Islet precursor cell (in vitro differentiated cells): Measurements from ENCODE around the gene HOXD4.

Source experiments
- DNase-seq: peaks from one replicate; pipeline ENCODE4 v3.0.0-alpha.2; 2018

Gene HOXD4

DNA sequence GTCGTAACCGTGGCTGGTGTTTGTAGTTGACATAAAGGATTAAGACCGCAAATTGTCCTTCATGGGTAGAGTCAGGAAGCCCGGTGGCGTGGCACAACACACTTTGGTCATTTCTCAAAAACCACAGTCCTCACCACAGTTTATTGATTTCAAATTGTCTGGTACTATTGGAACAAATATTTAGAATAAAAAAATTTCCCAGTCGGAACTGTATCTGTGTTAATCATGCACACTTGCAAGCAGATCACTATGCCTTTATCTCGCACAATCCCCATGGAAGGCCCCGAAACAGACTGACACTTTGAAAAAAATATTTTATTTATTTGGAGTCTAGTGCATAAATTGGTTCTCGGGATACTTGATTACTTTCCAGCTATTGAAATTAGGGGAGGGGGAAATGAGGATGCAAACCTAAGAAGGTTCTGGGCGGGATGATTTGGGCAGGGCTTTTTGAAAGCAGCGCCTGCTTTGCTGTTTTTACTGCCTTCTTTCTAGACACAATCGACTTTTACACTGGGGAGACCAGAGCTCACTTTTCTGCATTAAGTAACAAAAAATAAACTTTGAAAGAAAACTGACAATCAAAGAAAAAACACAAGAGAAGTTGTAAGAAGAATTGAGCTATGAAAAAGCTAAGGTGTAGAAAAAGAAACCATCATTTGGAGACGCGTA lies 21.7 kb downstream of the HOXD4 start:
- no peak for DNase-seq

DNA sequence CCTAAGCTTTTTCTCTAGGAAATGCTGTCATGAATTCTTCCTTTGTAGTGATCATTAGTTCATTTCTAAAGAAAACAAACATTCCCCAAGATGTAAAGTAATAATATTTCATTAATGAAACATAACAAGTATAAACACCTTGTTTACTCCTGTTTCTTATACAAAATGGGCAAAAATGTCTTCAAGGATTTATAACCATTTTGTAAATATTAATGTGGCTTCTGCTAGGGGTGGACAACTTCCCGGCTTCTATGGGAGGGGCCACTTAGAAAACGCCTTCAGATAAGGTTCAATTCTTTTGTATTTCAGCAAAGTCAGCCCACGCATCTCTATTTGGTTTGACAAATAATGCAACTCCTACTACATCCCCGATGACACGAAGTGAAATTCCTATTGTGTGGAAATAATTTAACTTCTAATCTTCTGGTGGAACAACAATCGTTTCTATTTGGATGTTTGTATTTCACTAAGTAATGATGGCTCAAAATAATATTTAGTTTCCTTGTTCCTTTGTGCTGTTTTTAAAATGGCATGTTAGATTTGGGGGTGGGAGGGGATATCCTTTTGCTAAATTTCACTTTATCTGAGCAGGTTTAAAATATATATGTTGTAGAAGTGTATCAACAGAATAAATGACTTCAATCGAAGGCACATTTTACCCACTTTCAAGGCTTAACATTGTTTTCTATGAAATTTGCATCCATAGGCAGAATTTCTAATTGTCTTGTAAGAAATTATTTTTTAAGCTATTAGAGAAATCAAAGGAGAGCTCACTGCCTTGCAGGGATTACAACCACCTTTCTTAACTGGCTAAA lies 22.4 kb downstream of the HOXD4 start:
- DNase-seq: no peak

DNA sequence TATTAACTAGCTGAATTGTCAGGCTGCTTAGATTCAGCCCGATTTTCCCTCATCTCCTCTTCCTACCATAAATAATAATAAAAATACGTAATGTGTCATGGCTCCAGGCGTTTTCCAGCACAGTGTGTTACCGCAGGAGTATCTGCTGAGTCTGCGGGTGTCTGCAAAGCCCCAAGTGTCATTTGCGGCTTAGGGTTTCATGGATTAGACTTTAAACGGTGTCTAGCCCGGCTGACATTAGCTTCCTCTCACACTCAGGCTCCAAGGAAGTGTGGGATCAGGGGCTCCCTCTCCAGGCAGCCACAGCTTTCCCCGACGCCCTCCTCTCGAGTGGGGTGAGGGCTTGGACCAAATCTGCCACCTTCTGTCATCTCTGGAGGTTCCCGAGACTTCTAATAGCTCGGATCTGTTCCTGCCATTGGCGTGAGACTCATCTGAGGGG lies 23.1 kb downstream of the HOXD4 start:
- peak; percentile 54 for DNase-seq

DNA sequence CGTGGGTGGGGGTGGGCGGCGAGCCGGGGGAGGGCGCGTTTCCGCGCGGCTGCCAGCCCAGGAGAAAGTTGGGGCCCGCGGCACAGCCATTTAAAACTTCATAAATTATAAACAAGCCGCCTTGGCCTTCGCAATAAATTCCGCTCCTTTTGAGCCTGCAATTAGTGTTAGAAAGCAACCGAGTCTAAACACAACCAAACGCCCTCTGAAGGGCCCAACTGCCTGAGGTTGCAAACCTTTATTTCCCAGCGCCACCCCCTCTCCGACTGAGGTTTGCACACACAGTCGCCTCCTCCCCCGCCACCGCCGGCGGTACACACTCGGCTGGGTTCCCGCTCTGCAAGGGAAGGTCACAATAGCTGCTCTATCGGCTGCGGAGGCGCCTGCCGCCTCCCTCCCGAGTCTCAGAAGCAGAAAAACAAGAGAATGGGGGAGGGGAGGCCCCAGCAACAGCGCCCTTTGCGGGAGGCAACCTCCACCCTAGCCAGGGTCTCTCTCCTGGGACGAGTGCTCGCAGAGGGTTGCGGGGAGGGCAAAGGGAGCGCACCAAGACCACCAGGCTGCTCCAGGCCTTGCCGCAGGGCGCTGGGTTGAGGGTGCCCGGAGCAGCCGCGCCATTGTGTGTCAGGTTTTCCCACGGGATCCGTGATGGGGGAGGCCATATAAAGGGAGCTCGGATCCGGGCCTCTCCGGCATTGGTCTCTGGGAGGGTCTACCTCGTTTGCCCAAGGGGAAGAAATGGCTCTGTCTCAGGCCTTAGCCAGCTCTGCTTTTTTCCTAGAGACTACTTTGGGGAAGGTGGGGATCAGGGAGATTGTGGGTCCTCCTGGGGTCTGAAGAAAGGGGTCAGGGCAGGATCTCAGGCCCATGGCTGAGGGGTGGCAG lies 23.7 kb downstream of the HOXD4 start:
- DNase-seq: peak; percentile 81

DNA sequence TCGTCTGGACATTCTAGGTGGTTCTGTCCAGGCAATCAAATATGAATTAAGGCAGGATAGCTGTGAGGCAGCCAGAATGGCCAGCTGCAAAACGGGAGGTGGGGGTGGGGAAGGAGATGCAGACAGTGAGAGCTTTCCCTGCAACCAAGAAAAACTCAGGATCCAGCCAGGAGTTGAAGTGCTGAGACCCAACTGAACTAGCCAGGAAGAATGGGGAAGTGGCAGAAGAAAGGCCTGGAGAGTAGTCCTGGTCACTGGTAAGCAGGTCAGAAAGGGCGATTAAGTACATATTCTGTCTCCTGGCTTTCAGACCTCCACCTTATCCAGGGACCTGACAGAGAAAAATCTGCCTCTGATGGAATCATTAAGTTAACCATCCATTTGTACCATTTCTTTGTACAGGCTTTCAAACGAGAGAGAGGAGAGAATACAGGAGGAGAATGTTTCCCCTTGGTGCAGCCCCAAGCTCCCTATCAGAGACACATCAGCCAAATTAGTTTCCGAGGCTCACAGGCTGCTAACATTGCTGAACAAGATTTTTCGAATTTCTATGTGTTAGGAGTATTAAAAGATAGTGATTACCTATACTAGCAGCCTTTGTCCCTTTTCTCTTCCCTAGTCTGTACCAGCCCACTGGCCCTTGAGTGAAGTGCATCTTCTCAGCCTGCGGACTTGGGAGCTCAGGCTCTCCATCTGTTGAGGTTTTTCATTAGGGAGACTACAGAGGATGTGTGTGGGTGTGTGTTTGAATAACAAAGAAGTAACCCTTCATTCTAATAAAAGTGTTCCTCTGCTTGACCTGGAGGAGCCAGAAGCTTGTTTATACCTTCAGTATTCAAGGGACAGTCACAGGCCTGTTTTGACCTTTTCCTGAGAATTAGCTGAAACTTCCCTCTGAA lies 24.6 kb downstream of the HOXD4 start:
- DNase-seq: peak; percentile 48

DNA sequence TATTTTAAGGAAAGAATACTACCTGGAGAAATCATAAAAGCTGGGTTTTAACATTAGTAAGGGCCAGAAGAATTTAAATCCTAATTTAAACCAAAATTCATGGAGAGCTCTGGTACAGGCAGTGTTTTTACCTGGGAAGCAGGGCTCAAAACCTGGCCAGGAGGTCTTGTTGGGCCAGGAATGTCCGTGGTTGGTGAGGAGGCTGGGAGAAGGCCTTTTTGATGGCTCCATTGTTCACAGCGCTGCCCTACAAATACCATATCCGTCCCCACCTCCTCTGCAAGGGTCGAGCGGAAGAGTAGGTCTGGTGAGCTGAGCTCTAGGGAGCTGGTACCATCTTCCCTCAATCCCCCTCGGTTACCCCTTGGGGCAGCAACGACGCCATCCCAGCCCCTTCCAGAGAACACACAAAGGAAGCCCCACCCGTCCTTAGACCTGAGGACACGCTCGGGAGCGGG lies 26.3 kb downstream of the HOXD4 start:
- DNase-seq: peak; percentile 56

GRCh38 chr2:176178038-176178756 lies 26.8 kb downstream of the HOXD4 start:
- DNase-seq: peak; percentile 81

GRCh38 chr2:176178757-176179295 lies 27.5 kb downstream of the HOXD4 start:
- DNase-seq: peak; percentile 17

DNA sequence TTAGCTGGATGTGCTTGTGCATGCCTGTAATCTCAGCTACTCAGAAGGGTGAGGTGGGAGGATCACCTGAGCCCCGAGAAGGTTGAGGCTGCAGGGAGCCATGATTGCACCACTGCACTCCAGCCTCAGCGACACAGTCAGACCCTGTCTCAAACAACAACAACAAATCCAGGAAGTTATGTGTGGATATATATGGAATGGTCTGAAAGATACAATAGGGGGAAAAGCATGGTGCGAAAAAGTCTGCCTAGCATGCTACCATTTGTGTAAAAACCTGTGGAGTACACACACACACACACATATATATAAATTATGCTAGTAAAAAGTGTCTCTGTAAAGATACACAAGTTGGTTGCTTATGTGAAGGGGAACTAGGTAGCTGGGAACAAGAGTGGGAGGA lies 30.2 kb downstream of the HOXD4 start:
- DNase-seq: peak; percentile 20

DNA sequence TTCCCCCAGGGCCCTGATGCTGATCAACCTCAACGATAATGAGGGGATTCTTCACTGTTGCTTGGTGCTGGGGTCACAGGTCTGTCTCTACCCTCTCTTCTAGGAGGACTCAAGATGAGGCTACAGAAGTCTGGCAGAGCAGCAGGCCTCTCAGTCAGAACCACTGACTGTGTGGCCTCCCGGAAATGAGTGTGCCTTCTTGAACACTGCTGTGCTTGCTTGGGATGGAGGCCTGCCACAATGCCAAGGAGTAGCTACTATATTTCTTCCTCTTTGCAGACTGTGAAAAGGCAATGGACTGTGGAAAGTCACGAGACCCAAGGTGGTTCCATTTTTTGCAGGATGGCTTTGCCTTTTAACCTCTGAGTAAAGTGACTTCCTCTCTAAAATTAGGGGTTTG lies 31.3 kb downstream of the HOXD4 start:
- DNase-seq: peak; percentile 37

DNA sequence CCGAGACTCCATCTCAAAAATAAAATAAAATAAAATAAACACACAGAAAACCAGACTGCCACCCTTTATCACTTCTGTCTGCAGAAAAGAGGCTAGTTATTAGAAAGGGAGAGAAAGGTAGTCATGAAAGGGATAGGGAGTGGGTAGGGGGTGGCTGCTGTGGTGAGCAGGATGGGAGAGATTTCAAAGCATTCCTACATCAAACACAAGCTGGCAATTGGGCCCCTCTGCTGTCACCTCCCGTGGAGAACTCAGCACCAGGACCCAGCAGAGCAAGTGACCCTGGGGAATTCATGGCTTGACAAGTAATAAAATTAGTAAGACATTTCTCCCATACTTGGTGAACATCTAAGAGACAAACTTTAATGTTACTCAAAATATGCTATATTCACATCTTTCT lies 33.4 kb downstream of the HOXD4 start:
- DNase-seq: peak; percentile 12

DNA sequence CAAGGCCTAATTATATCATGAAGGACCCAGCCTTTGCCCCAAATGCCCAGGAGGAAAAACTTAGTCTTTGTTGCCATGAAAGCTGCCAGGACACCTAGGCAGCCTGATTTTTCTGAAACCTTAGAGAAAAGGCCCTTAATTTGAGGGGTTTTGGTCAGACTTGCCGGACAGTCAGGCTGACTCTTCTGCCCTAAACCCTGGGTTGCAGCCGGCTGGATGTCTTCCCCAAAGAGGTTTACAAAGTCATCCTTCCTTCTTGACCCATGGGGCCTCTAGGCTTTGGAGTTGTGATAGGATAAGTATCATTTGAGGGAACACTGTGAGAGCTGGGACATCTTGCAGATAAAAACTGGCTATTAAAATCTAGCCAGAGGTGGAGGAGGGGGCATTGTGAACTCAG lies 34.7 kb downstream of the HOXD4 start:
- peak; percentile 9 for DNase-seq

DNA sequence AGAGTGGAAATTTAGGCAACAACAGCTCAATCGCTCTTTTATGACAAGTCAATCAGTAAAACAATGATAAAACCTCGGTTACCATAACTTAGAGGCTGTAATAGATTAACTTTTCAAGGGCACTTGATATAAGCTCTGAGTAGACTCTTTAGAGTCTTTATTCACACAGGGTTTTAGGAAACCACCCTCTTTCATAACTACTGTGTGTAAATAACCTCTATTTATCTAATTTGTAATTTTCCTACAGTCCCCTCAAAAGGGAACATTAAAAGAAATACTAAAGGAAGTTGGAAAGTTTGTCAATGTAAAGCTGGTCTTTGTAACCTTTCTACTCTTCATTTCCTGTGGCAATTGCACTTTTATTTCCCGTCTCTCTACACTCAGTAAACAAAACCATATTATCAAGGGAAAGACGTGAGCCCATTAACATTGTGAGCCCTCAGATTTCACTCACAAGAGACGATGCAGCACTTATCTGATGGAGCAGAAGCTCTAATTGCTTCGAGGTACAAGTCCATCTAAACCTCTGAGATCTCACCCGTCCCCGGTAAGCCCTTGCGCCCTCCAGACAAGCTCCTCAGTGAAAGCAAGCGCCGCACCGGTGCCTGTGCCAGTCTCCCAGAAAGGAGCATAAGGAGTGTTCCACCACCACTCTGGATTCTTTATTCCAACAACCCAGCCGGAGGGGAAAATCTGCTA lies 36.0 kb downstream of the HOXD4 start:
- DNase-seq: peak; percentile 51

DNA sequence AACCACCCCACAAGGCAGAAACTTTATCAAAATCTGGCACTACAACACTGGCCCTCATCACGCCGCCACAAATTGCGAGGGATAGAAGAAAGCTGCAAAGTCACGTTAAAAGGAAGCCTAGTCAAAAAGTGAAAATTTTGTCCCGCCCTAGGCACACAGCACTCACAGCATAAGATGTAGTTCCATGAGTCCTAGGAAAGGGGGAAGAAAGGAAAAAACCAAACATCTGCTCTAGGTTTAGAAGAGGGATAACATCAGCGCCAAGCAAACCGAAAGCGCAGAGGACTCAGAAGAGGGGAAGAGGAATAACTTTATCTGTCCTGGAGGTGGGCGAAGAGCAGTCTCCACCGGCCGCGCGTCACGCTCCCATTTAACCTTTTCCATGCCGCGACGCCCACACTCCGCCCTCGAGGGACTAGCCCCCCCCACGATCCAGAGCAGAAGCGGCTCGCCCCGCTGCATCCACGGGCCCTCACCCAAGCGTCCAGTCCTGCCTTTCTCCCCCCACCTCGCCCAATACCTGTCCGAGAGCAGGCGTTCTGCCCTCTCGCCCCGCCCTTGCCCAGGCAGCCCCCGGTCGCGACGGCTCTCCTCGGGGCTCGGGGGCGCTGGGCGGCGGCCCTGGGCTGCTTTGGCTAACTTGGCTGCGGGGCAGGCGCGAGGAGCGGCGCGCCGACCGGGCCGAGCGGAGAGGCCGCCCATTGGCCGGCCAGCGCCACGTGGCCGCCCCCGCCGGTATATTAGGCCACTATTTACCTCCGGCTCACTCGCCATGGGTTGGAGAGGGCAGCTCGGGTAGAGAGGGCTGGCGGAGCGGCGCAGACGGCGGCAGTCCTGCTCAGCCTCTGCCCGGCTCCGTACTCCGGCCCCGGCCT lies 36.8 kb downstream of the HOXD4 start, which contains the start of gene HOXD1:
Gene HOXD1 (plus strand): TSS at position 770 of the 875 bp plus-strand sequence. CDS start 134 bp downstream, outside the sequence.
- peak; percentile 68 for DNase-seq

- peak; percentile 60 for DNase-seq
Measured at GRCh38 chr2:176188774-176189680, 37.7 kb downstream of the HOXD4 start.

DNA sequence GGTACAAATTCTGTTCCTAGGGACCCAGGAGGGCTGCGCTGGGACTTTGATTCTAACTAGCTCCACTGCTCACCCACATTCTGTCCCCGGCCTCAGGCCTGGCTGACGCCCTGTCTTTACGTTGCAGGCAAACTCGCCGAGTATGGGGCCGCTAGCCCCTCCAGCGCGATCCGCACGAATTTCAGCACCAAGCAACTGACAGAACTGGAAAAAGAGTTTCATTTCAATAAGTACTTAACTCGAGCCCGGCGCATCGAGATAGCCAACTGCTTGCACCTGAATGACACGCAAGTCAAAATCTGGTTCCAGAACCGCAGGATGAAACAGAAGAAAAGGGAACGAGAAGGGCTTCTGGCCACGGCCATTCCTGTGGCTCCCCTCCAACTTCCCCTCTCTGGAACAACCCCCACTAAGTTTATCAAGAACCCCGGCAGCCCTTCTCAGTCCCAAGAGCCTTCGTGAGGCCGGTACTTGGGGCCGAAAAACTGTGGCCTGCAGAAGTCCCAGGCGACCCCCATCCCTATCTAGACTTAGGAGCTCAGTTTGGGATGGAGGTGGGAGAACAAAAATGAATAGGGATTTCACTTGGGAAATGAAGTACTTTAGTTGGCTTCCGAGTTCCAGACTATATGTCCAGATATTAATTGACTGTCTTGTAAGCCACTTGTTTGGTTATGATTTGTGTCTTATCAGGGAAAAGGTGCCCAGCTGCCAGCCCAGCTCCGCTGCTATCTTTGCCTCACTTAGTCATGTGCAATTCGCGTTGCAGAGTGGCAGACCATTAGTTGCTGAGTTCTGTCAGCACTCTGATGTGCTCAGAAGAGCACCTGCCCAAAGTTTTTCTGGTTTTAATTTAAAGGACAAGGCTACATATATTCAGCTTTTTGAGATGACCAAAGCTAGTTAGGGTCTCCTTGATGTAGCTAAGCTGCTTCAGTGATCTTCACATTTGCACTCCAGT lies 38.6 kb downstream of the HOXD4 start:
- peak; percentile 52 for DNase-seq

- no peak for DNase-seq
Measured at GRCh38 chr2:176192351-176192750, 41.0 kb downstream of the HOXD4 start.
